Measurements from ENCODE around the gene INTS14.

Gene INTS14

DNA sequence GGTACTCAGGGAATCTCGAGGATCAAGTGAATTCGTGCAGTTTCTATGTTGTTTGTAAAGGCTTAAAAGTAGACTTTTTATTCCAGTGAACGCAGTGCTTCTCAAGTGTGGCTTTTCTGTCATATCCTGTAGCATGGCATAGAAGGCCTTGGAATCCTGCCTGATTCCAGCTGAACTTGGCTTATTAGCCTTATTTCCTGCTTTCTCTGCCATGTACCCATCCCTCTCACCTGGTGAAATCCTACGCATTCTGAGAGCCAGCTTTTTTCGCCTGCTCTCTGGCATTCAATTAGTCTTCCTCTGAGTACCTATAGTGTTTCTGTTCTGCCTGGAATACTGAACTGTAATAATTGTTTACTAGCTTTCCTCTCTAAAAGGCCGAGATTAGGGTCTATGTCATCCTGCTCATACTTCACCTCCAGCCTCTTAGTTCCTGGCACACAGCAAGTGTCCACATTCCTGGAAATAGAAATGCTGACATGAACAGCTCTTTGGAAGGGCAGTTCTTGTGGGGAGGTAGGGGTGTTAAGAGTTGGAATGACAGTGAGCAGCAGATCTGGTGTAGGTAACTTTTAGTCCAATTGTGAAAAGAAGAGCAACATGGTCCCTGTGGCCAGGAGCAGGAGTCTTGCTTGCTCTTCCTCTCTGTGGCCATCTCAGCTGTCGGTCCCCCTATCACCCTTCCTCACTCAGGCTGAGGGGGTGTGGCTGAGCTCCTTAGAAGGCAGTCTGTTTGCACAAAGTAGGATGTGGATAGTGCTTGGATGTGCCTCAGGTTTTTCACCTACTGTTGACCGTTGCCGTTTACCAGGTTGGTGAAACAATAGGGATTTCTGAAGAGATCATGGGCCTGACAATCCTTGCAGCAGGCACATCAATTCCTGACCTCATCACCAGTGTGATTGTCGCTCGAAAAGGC is 41.2 kb upstream of the INTS14 start:
- H3K27me3 ChIP-seq (replicated peaks; ENCODE audit: insufficient read depth, low read length), result no peaks in the 10 kb centered on the region
- H3K79me2 ChIP-seq (ENCODE audit: low read length), result no peaks in the 10 kb centered on the region
- no peak overlapping the region for H3K27ac ChIP-seq (ENCODE audit: low read length)
- TF ChIP-seq EZH2 (optimal IDR thresholded peaks at IDR 0.05; ENCODE audit: low read depth, low read length) (no peak), EZH2phosphoT487 (IDR thresholded peaks at IDR 0.05; ENCODE audit: low read length) (no peak)
- TF ChIP-seq, protein P1, sequence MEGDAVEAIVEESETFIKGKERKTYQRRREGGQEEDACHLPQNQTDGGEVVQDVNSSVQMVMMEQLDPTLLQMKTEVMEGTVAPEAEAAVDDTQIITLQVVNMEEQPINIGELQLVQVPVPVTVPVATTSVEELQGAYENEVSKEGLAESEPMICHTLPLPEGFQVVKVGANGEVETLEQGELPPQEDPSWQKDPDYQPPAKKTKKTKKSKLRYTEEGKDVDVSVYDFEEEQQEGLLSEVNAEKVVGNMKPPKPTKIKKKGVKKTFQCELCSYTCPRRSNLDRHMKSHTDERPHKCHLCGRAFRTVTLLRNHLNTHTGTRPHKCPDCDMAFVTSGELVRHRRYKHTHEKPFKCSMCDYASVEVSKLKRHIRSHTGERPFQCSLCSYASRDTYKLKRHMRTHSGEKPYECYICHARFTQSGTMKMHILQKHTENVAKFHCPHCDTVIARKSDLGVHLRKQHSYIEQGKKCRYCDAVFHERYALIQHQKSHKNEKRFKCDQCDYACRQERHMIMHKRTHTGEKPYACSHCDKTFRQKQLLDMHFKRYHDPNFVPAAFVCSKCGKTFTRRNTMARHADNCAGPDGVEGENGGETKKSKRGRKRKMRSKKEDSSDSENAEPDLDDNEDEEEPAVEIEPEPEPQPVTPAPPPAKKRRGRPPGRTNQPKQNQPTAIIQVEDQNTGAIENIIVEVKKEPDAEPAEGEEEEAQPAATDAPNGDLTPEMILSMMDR (IDR thresholded peaks at IDR 0.05; ENCODE audit: low read length), result no peak
- DNase-seq, result no peak
- no peak overlapping the region for H2AFZ ChIP-seq (ENCODE audit: low read length)
- H3K4me1 ChIP-seq (ENCODE audit: low read length), result peaks cover 14% of the 10 kb centered on the region
- peaks cover 12% of the 10 kb centered on the region for H3F3A ChIP-seq (ENCODE audit: insufficient read depth, low read length)
- peaks cover 5% of the 10 kb centered on the region; the same call in 1 of the 2 replicates for H4K20me1 ChIP-seq (ENCODE audit: insufficient read depth, low read length)
- no peaks in the 10 kb centered on the region for H3K36me3 ChIP-seq (replicated peaks; ENCODE audit: insufficient read depth, low read length)
- no peak overlapping the region for H3K4me2 ChIP-seq (ENCODE audit: low read depth, low read length)
- no peak overlapping the region for H3K9ac ChIP-seq (ENCODE audit: low read length)
- H3K9me2 ChIP-seq (replicated peaks; ENCODE audit: insufficient read depth, low read length), result no peaks in the 10 kb centered on the region
- H3K4me3 ChIP-seq (ENCODE audit: low read length), result no peak overlapping the region
- no peaks in the 10 kb centered on the region for H3K9me3 ChIP-seq (replicated peaks; ENCODE audit: insufficient read depth, low read length)

DNA sequence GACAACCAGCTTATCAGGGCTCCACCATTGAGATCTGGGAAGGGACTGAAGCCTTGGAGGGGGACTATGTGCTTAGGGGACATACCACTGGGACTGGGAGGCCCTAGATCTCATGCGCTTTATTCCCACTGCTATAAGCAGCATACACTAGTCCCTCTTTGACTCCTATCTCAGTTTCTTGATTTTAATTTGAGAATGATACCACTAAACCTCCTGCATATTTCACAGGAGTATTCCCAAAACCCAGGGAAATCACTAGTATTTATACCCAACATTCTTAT is 40.1 kb upstream of the INTS14 start:
- Histone ChIP-seq H3K9ac (ENCODE audit: low read length) (no peak overlapping the region), H3K9me3 (replicated peaks; ENCODE audit: insufficient read depth, low read length) (no peaks in the 10 kb centered on the region), H3K79me2 (ENCODE audit: low read length) (no peaks in the 10 kb centered on the region), H3K4me1 (ENCODE audit: low read length) (peaks cover 14% of the 10 kb centered on the region), H2AFZ (ENCODE audit: low read length) (no peak overlapping the region), H3K27me3 (replicated peaks; ENCODE audit: insufficient read depth, low read length) (no peaks in the 10 kb centered on the region), H3K9me2 (replicated peaks; ENCODE audit: insufficient read depth, low read length) (no peaks in the 10 kb centered on the region), H3K4me3 (ENCODE audit: low read length) (no peak overlapping the region), H3K27ac (ENCODE audit: low read length) (no peak overlapping the region), H3F3A (ENCODE audit: insufficient read depth, low read length) (peaks cover 12% of the 10 kb centered on the region), H3K4me2 (ENCODE audit: low read depth, low read length) (no peak overlapping the region), H4K20me1 (ENCODE audit: insufficient read depth, low read length) (peaks cover 5% of the 10 kb centered on the region; the same call in 1 of the 2 replicates), H3K36me3 (replicated peaks; ENCODE audit: insufficient read depth, low read length) (no peaks in the 10 kb centered on the region)
- DNase-seq, result no peak
- TF ChIP-seq EZH2phosphoT487 (IDR thresholded peaks at IDR 0.05; ENCODE audit: low read length) (no peak), EZH2 (optimal IDR thresholded peaks at IDR 0.05; ENCODE audit: low read depth, low read length) (no peak)
- TF ChIP-seq, protein P1 (IDR thresholded peaks at IDR 0.05; ENCODE audit: low read length), result no peak

DNA sequence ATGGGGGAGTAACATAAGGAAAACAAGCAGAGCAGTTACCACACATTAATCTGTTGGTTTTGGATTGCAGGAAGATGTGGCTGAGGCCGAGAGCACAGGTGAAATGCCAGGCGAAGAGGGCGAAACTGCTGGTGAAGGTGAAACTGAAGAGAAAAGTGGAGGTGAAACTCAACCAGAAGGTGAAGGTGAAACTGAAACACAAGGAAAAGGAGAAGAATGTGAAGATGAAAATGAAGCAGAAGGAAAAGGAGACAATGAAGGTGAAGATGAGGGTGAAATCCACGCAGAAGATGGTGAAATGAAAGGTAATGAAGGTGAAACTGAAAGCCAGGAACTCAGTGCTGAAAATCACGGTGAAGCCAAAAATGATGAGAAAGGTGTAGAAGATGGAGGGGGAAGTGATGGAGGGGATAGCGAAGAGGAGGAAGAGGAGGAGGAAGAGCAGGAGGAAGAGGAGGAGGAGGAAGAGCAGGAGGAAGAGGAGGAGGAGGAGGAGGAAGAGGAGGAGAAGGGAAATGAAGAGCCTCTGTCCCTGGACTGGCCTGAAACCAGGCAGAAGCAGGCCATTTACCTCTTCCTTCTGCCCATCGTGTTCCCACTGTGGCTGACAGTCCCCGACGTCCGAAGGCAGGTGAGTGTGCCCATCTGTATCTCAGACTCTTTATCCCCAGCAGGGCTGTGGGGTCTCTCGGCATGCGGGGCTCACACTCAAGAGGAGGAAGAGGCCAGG is 39.5 kb upstream of the INTS14 start:
- H3F3A ChIP-seq (ENCODE audit: insufficient read depth, low read length), result peaks cover 12% of the 10 kb centered on the region
- peak overlapping the region; percentile 18 for H3K4me3 ChIP-seq (ENCODE audit: low read length)
- H3K36me3 ChIP-seq (replicated peaks; ENCODE audit: insufficient read depth, low read length), result no peaks in the 10 kb centered on the region
- DNase-seq, result peak; percentile 48
- no peaks in the 10 kb centered on the region for H3K27me3 ChIP-seq (replicated peaks; ENCODE audit: insufficient read depth, low read length)
- H3K4me1 ChIP-seq (ENCODE audit: low read length), result peaks cover 14% of the 10 kb centered on the region
- no peaks in the 10 kb centered on the region for H3K79me2 ChIP-seq (ENCODE audit: low read length)
- no peak overlapping the region for H3K27ac ChIP-seq (ENCODE audit: low read length)
- no peak overlapping the region; the same call in 1 of the 2 replicates for H3K9ac ChIP-seq (ENCODE audit: low read length)
- no peak overlapping the region for H2AFZ ChIP-seq (ENCODE audit: low read length)
- peaks cover 5% of the 10 kb centered on the region; the same call in 1 of the 2 replicates for H4K20me1 ChIP-seq (ENCODE audit: insufficient read depth, low read length)
- no peaks in the 10 kb centered on the region for H3K9me3 ChIP-seq (replicated peaks; ENCODE audit: insufficient read depth, low read length)
- no peaks in the 10 kb centered on the region for H3K9me2 ChIP-seq (replicated peaks; ENCODE audit: insufficient read depth, low read length)
- H3K4me2 ChIP-seq (ENCODE audit: low read depth, low read length), result peak overlapping the region; percentile 46
- TF ChIP-seq EZH2phosphoT487 (IDR thresholded peaks at IDR 0.05; ENCODE audit: low read length) (no peak), EZH2 (optimal IDR thresholded peaks at IDR 0.05; ENCODE audit: low read depth, low read length) (no peak)
- TF ChIP-seq, protein P1 (IDR thresholded peaks at IDR 0.05; ENCODE audit: low read length), result no peak
